PFSK-1 (cell line): ENCODE results near the gene ODF2.

ENCODE experiments used
- FOXP2 ChIP-seq: optimal IDR thresholded peaks from 2 replicates; pipeline ENCODE3; 2011; ENCODE audit warnings: borderline replicate concordance, control low read depth, inconsistent platforms; ENCODE audit not compliant: insufficient read depth; ENCODE audit errors: extremely low read length, extremely low read depth
- POLR2AphosphoS5 ChIP-seq: IDR thresholded peaks from 2 replicates; pipeline ENCODE4 v1.6.1; 2012; ENCODE audit warnings: low read depth, mild to moderate bottlenecking, control low read depth, low read length, moderate library complexity
- SIN3A ChIP-seq: IDR thresholded peaks from 2 replicates; pipeline ENCODE4 v1.6.1; 2012; ENCODE audit warnings: mild to moderate bottlenecking, low read length, moderate library complexity, borderline replicate concordance; ENCODE audit not compliant: insufficient read depth
- TAF1 ChIP-seq: IDR thresholded peaks from 2 replicates; pipeline ENCODE4 v1.6.1; 2012; ENCODE audit warnings: low read length, control low read depth, borderline replicate concordance; ENCODE audit not compliant: insufficient read depth
- TF ChIP-seq, protein P1 (sequence below), 2 experiments: IDR thresholded peaks; 2 replicates each; pipeline versions ENCODE4 v1.6.1 to v1.8.0; 2011 to 2012; ENCODE audit warnings: low read depth in 2 of 2, low read length in 2 of 2, control low read depth in 1 of 2, inconsistent platforms in 1 of 2, mild to moderate bottlenecking in 1 of 2, moderate library complexity in 1 of 2; ENCODE audit not compliant: insufficient read depth in 1 of 2

Gene ODF2

GRCh38 chr9:128495804-128496417 lies 40.1 kb downstream of the ODF2 start:
- TF ChIP-seq, protein P1, sequence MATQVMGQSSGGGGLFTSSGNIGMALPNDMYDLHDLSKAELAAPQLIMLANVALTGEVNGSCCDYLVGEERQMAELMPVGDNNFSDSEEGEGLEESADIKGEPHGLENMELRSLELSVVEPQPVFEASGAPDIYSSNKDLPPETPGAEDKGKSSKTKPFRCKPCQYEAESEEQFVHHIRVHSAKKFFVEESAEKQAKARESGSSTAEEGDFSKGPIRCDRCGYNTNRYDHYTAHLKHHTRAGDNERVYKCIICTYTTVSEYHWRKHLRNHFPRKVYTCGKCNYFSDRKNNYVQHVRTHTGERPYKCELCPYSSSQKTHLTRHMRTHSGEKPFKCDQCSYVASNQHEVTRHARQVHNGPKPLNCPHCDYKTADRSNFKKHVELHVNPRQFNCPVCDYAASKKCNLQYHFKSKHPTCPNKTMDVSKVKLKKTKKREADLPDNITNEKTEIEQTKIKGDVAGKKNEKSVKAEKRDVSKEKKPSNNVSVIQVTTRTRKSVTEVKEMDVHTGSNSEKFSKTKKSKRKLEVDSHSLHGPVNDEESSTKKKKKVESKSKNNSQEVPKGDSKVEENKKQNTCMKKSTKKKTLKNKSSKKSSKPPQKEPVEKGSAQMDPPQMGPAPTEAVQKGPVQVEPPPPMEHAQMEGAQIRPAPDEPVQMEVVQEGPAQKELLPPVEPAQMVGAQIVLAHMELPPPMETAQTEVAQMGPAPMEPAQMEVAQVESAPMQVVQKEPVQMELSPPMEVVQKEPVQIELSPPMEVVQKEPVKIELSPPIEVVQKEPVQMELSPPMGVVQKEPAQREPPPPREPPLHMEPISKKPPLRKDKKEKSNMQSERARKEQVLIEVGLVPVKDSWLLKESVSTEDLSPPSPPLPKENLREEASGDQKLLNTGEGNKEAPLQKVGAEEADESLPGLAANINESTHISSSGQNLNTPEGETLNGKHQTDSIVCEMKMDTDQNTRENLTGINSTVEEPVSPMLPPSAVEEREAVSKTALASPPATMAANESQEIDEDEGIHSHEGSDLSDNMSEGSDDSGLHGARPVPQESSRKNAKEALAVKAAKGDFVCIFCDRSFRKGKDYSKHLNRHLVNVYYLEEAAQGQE (IDR thresholded peaks at IDR 0.05; ENCODE audit: insufficient read depth in 1 of 2, low read depth in 2 of 2, low read length in 2 of 2): no peak
- TF ChIP-seq TAF1: no peak
- no peak for TF ChIP-seq POLR2AphosphoS5

- TF ChIP-seq FOXP2 (no peak), SIN3A (no peak)
Observed at GRCh38 chr9:128497824-128498610, 42.2 kb downstream of the ODF2 start.

DNA sequence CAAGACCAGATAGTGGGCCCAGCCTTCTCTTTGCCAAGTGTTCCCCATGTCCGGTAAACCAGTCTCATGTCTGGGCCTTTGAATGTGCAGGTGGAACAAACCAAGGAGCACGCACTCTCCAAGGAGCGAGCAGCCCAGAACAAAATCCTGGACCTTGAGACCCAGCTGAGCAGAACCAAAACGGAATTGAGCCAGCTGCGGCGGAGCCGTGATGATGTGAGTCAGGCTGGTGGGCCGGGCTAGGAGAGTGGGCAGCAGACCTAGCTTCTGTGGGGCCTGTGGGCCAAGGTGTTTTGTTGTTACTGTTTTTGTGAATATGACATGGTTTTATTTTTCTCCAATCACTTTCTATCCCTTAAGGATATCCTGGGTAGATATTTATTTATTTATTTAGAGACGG lies 43.1 kb downstream of the ODF2 start:
- no peak for TF ChIP-seq TAF1

DNA sequence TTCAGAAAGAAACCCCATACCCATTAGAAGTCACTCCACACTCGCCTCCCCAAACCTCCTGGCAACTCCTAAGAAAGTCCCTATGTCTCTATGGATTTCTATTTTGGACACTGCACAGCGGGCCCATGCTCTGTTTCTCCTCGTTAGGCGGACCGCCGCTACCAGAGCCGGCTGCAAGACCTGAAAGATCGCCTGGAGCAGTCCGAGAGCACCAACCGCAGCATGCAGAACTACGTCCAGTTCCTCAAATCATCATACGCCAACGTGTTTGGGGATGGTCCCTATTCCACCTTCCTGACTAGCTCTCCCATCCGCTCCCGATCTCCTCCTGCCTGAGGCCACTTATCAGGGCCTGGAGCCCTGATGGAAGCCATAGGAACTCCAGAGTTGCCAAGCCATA lies 44.1 kb downstream of the ODF2 start:
- TF ChIP-seq TAF1 (no peak), POLR2AphosphoS5 (no peak), FOXP2 (no peak), SIN3A (no peak)
- TF ChIP-seq, protein P1 (IDR thresholded peaks at IDR 0.05; ENCODE audit: insufficient read depth in 1 of 2, low read depth in 2 of 2, low read length in 2 of 2): no peak

- TF ChIP-seq FOXP2 (no peak), POLR2AphosphoS5 (no peak), TAF1 (no peak), SIN3A (no peak)
- TF ChIP-seq, protein P1 (IDR thresholded peaks at IDR 0.05; ENCODE audit: insufficient read depth in 1 of 2, low read depth in 2 of 2, low read length in 2 of 2): no peak
Observed at GRCh38 chr9:128503870-128504269, 48.1 kb downstream of the ODF2 start.

GRCh38 chr9:128504485-128505413 lies 48.9 kb downstream of the ODF2 start, which contains the start of gene GLE1:
GLE1 (plus strand) TSS chr9:128504719; CDS start chr9:128504806, 87 bp downstream.
- TF ChIP-seq TAF1 (peak; percentile 57; the same call in 1 of the 2 replicates), POLR2AphosphoS5 (peak; percentile 94), SIN3A (peak; percentile 64; the same call in 1 of the 2 replicates), FOXP2 (peak; percentile 60)
- TF ChIP-seq, protein P1 (IDR thresholded peaks at IDR 0.05; ENCODE audit: insufficient read depth in 1 of 2, low read depth in 2 of 2, low read length in 2 of 2): no peak
